Activated naive CD8-positive, alpha-beta T cell treated with anti-CD3 and anti-CD28 coated beads, Interleukin-2, amount 10 ng/mL, durations not matched to agents 7 days and 5 days (primary cell): ENCODE data around the gene PPM1B. TPM values are rescaled to one million over a fixed set of nuclear protein-coding genes. Genes with fewer than 3 reads are reported as not detected.
"Not testable (repeated sequence)": the region's sequence is repeated elsewhere in the genome, so short reads cannot be mapped to it uniquely, and the experiment has no call there.

ENCODE experiments used
- ATAC-seq: fragments of 150-1000 bp; cut with Tn5 transposase; one replicate; pipeline ENCODE4 v1.10.0; 2021; ENCODE audit warnings: low read depth, moderate library complexity
- POLR2A ChIA-PET: fragments of 350-600 bp; sonication (Branson Sonifier 250); formaldehyde crosslinking; loops from one replicate; lab custom pipeline; 2021; ENCODE audit warnings: antibody characterized with exemption; lab: Charles Lee
- DNase-seq: peaks from one replicate; pipeline ENCODE4 v3.0.0; 2021
- H3K27ac Mint-ChIP-seq: one replicate; pipeline ENCODE4 v1.8.0; 2022; ENCODE audit warnings: mild to moderate bottlenecking, mixed read lengths
- H3K27me3 Mint-ChIP-seq: one replicate; pipeline ENCODE4 v1.8.0; 2022; ENCODE audit warnings: mild to moderate bottlenecking, moderate library complexity, mixed read lengths
- H3K36me3 Mint-ChIP-seq: one replicate; pipeline ENCODE4 v1.8.0; 2021; ENCODE audit warnings: mild to moderate bottlenecking, mixed read lengths
- H3K4me1 Mint-ChIP-seq: one replicate; pipeline ENCODE4 v1.8.0; 2021; ENCODE audit warnings: mixed read lengths
- H3K4me3 Mint-ChIP-seq: one replicate; pipeline ENCODE4 v1.8.0; 2022; ENCODE audit warnings: mild to moderate bottlenecking, moderate library complexity, mixed read lengths
- H3K9me3 Mint-ChIP-seq: one replicate; pipeline ENCODE4 v1.8.0; 2021; ENCODE audit warnings: mixed read lengths
- total RNA-seq, 2 experiments: library from RNA; stranded (reverse); gene quantifications; one replicate each; pipeline ENCODE4 v1.2.3, GENCODE V29; 2021

Gene PPM1B
- total RNA-seq, 2 experiments from 2014 or later, result 59.3 to 60.4 TPM

DNA sequence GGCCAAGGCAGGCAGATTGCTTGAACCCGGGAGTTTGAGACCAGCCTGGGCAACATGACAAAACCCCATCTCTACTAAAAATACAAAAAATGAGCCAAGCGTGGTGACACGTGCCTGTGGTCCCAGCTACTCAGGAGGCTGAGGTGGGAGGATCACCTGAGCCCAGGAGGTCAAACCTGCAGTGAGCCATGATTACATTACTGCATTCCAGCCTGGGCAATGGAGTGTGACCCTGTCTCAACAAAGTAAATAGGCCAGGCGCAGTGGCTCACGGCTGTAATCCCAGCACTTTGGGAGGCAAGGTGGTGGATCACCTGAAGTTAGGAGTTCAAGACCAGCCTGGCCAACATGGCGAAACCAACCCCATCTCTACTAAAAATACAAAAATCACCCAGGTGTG lies 80.6 kb downstream of the PPM1B start:
- H3K36me3 Mint-ChIP-seq, POLR2A ChIA-PET, DNase-seq, H3K9me3 Mint-ChIP-seq, H3K4me1 Mint-ChIP-seq, H3K4me3 Mint-ChIP-seq, H3K27me3 Mint-ChIP-seq, H3K27ac Mint-ChIP-seq, ATAC-seq: not testable (repeated sequence)

DNA sequence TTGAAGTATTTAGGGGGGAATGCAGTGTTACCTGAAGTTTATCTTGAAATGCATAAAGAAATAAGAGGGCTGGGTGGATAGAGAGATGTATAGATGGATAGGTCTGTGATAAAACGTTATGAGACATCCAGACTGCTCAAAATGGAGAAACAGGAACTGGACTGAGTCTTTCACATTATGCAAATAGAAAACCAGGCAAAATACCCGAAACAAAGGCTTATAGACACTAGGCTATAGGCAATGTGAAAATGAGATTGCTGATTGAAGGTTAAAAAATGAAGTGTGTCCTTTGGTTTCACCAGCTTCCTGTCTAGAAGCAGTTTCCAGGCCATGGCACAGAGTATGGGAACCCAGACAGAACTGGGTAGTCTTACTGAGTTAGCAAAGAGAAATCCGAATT lies 81.7 kb downstream of the PPM1B start:
- H3K4me3 Mint-ChIP-seq, result no peak overlapping the region
- H3K36me3 Mint-ChIP-seq, result peaks cover 1% of the 10 kb centered on the region
- peaks cover 4% of the 10 kb centered on the region for H3K27me3 Mint-ChIP-seq
- ATAC-seq, result no peak
- H3K27ac Mint-ChIP-seq, result no peak overlapping the region
- peaks cover 7% of the 10 kb centered on the region for H3K9me3 Mint-ChIP-seq
- POLR2A ChIA-PET, result no interaction called here
- no peak for DNase-seq
- peaks cover 1% of the 10 kb centered on the region for H3K4me1 Mint-ChIP-seq

GRCh38 chr2:44254023-44254422 lies 85.3 kb downstream of the PPM1B start:
- ATAC-seq (no peak), DNase-seq (no peak)
- peaks cover 1% of the 10 kb centered on the region for H3K36me3 Mint-ChIP-seq
- H3K9me3 Mint-ChIP-seq, result peaks cover 7% of the 10 kb centered on the region
- peaks cover 6% of the 10 kb centered on the region for H3K27me3 Mint-ChIP-seq
- POLR2A ChIA-PET, result no interaction called here
- no peaks in the 10 kb centered on the region for H3K4me1 Mint-ChIP-seq
- H3K4me3 Mint-ChIP-seq, result no peak overlapping the region
- no peak overlapping the region for H3K27ac Mint-ChIP-seq

DNA sequence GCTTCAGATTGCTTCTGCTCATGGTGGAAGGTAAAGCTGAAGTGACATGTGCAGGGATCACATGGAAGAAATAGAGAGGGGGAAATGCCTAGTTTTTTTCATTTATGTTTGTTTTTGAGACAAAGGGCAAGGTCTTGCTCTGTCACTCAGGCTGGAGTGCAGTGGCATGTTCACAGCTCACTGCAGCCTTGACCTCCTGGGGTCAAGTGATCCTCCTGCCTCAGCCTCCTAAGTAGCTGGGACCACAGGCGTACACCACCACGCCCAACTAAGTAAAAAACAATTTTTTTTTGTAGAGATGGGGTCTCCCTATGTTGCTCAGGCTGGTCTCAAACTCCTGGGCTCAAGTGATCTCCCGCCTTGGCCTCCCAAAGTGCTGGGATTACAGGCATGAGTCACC lies 87.0 kb downstream of the PPM1B start:
- not testable (repeated sequence) for H3K4me3 Mint-ChIP-seq, H3K9me3 Mint-ChIP-seq, H3K27me3 Mint-ChIP-seq, ATAC-seq, H3K4me1 Mint-ChIP-seq, DNase-seq, H3K36me3 Mint-ChIP-seq, H3K27ac Mint-ChIP-seq
- POLR2A ChIA-PET, result interaction anchor here (0.5 to 0.6 kb wide), 2 partner anchors 62 to 84 kb away, joined by 3 to 5 read pairs; no protein-coding TSS in a partner anchor

DNA sequence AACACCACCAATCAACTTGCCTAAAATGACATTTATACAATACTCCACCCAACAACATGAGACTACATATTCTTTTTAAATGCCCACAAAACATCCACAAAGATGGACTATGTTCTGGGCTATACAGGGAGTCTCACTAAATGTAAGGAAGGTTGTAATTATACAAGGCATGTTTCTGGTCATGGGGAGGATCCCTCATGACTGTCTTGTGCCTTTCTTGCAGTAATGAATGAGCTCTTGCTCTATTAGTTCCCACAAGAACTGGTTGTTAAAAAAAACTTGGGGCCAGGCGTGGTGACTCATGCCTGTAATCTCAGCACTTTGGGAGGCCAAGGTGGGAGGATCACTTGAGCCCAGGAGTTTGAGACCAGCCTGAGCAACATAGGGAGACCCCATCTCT lies 89.1 kb downstream of the PPM1B start:
- H3K27ac Mint-ChIP-seq, H3K27me3 Mint-ChIP-seq, ATAC-seq, H3K36me3 Mint-ChIP-seq, DNase-seq, POLR2A ChIA-PET, H3K4me3 Mint-ChIP-seq, H3K9me3 Mint-ChIP-seq, H3K4me1 Mint-ChIP-seq: not testable (repeated sequence)

- DNase-seq (no peak), ATAC-seq (no peak)
- Mint-ChIP-seq H3K4me3 (no peak overlapping the region), H3K27me3 (peaks cover 7% of the 10 kb centered on the region), H3K36me3 (no peaks in the 10 kb centered on the region), H3K27ac (no peak overlapping the region), H3K9me3 (no peaks in the 10 kb centered on the region), H3K4me1 (no peaks in the 10 kb centered on the region)
- POLR2A ChIA-PET, result no interaction called here
Observed at GRCh38 chr2:44267269-44267795, 98.7 kb downstream of the PPM1B start.

GRCh38 chr2:44267796-44268648 lies 99.3 kb downstream of the PPM1B start:
- DNase-seq, result no peak
- Mint-ChIP-seq H3K27me3 (peaks cover 7% of the 10 kb centered on the region), H3K9me3 (no peaks in the 10 kb centered on the region), H3K36me3 (no peaks in the 10 kb centered on the region), H3K4me1 (no peaks in the 10 kb centered on the region), H3K27ac (no peak overlapping the region), H3K4me3 (no peak overlapping the region)
- POLR2A ChIA-PET, result no interaction called here
- ATAC-seq, result no peak

DNA sequence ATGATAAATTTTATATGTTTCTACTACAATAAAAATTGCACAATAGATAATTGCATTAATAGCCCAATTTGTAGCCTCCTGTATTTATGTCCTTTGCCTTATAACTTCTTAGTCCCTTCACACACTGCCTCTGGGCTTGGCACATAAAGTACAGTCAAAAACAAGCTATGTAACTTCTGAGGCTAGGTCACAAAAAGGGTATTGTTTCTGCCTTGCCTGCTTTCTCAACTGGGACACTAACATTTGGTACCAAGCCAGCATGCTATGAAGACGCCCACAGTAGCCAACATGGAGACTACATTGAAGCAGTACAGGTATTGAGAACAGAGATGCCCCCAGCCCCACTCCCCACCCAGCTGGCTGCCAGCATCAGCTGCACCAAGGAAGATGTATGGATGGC lies 101.2 kb downstream of the PPM1B start:
- H3K4me1 Mint-ChIP-seq, result no peaks in the 10 kb centered on the region
- DNase-seq, result no peak
- no peak overlapping the region for H3K27ac Mint-ChIP-seq
- peaks cover 7% of the 10 kb centered on the region for H3K27me3 Mint-ChIP-seq
- no peak for ATAC-seq
- H3K4me3 Mint-ChIP-seq, result no peak overlapping the region
- no peaks in the 10 kb centered on the region for H3K36me3 Mint-ChIP-seq
- POLR2A ChIA-PET, result no interaction called here
- H3K9me3 Mint-ChIP-seq, result no peaks in the 10 kb centered on the region

DNA sequence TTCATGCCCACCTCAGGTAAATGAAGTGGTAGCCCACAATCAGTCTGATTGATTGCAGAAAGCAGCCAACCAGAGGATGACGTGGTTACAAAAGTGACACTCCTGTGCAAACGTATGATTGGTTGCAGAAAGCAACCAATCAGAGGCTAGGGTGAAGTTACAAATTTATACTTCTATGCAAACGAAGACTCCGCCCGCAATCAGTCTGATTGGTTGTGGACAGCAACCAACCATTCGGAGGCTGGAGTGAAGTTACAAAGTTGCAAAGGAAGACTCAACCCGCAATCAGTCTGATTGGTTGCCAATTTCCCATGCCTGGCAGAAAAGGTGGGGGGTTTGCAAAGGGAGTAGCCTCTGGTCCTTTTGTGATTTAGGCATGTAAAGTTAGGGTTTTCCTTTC lies 102.6 kb downstream of the PPM1B start:
- no peaks in the 10 kb centered on the region for H3K36me3 Mint-ChIP-seq
- H3K9me3 Mint-ChIP-seq, result no peaks in the 10 kb centered on the region
- no peak for DNase-seq
- POLR2A ChIA-PET, result no interaction called here
- H3K4me1 Mint-ChIP-seq, result no peaks in the 10 kb centered on the region
- ATAC-seq, result no peak
- peaks cover 1% of the 10 kb centered on the region for H3K27me3 Mint-ChIP-seq
- H3K4me3 Mint-ChIP-seq, result no peak overlapping the region
- H3K27ac Mint-ChIP-seq, result no peak overlapping the region

DNA sequence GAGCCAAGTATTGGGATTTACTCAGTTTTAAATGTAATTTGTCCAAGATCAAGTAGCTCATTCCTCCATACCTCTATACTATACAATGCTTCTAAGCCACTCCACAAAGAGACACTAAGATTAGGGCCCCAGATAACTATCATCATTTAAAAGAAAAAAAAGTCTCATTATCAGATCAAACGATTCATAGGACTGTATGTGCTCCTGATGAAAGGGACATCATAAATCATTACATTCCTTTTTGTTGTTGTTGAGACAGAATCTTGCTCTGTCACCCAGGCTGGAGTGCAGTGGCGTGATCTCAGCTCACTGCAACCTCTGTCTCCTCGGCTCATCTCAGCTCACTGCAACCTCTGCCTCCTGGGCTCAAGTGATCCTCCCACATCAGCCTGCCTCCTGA lies 104.4 kb downstream of the PPM1B start:
- no peaks in the 10 kb centered on the region for H3K36me3 Mint-ChIP-seq
- POLR2A ChIA-PET, result interaction anchor here (0.6 kb wide), 1 partner anchor 26 kb away, joined by 3 read pairs; no protein-coding TSS in a partner anchor
- no peaks in the 10 kb centered on the region for H3K9me3 Mint-ChIP-seq
- no peak for DNase-seq
- H3K4me1 Mint-ChIP-seq, result no peaks in the 10 kb centered on the region
- peaks cover 1% of the 10 kb centered on the region for H3K27me3 Mint-ChIP-seq
- no peak overlapping the region for H3K4me3 Mint-ChIP-seq
- H3K27ac Mint-ChIP-seq, result no peak overlapping the region
- no peak for ATAC-seq

DNA sequence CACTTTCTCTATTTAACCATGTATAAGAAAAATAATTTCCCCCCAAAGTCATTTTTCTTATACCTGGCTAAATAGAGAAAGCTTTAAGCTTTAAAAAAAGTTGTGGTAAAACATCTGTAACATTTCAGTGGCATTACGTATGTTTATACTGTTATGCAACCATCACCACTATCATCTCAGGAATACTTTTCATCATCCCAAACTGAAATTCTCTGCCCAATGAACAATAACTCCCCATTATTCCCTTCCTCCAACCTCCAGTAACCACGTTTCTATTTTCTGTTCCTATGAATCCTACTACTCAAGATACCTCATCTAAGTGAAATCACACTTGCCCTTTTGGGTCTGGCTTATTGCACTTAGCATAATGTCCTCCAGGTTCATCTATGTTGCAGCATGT lies 104.9 kb downstream of the PPM1B start:
- H3K4me1 Mint-ChIP-seq, result no peaks in the 10 kb centered on the region
- ATAC-seq (no peak), DNase-seq (no peak)
- no peaks in the 10 kb centered on the region for H3K36me3 Mint-ChIP-seq
- no peak overlapping the region for H3K4me3 Mint-ChIP-seq
- H3K9me3 Mint-ChIP-seq, result no peaks in the 10 kb centered on the region
- H3K27me3 Mint-ChIP-seq, result peaks cover 1% of the 10 kb centered on the region
- no peak overlapping the region for H3K27ac Mint-ChIP-seq
- POLR2A ChIA-PET, result interaction anchor here (0.6 kb wide), 1 partner anchor 25 kb away, joined by 3 read pairs; no protein-coding TSS in a partner anchor

- DNase-seq (no peak), ATAC-seq (no peak)
- Mint-ChIP-seq H3K36me3 (no peaks in the 10 kb centered on the region), H3K4me3 (no peak overlapping the region), H3K27ac (no peak overlapping the region), H3K4me1 (no peaks in the 10 kb centered on the region), H3K9me3 (no peaks in the 10 kb centered on the region), H3K27me3 (peaks cover 3% of the 10 kb centered on the region)
- POLR2A ChIA-PET, result no interaction called here
Observed at GRCh38 chr2:44275927-44276303, 107.2 kb downstream of the PPM1B start.

DNA sequence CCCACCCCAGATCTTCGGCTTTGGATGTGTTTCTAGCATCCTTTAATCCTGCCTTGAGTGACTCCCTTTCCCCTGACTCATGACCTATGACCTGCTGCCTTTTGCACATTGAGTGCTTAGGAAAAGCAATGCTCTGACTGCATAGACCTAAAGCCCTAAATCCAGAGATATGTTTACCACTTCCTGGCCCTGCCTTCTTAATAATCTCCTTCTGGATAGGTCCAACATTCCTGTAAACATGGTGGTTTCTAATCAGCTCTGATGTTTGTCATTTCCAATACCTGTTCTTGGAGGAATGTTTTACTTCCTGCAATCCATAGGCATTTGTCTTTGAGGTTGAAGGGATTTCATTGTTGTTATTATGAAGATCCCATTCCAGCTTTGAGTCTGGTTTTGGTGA lies 108.9 kb downstream of the PPM1B start:
- Mint-ChIP-seq H3K36me3 (no peaks in the 10 kb centered on the region), H3K4me1 (no peaks in the 10 kb centered on the region), H3K4me3 (no peak overlapping the region), H3K27ac (no peak overlapping the region), H3K27me3 (peaks cover 9% of the 10 kb centered on the region), H3K9me3 (no peaks in the 10 kb centered on the region)
- ATAC-seq (no peak), DNase-seq (no peak)
- POLR2A ChIA-PET, result no interaction called here

DNA sequence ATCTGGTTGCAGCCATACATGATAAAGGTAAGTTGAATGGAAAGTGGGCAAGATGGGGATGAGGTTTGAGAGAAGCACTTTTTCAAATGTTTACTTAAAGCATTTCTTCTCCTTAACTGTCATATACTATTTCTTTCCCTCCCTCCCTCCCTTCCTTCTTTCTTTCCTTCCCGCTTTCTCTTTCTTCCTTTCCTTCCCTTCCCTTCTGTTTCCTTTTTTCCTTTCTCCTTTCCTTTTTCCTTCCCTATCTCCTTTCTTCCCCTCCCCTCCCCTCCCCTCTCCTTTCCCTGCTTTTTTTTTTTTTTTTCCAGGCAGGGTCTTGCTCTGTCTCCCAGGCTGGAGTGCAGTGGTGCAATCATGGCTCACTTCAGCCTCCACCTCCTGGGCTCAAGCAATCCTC lies 112.2 kb downstream of the PPM1B start:
- no peaks in the 10 kb centered on the region for H3K9me3 Mint-ChIP-seq
- H3K27me3 Mint-ChIP-seq, result peaks cover 13% of the 10 kb centered on the region
- no peak overlapping the region for H3K4me3 Mint-ChIP-seq
- ATAC-seq (no peak), DNase-seq (no peak)
- no peak overlapping the region for H3K27ac Mint-ChIP-seq
- H3K4me1 Mint-ChIP-seq, result no peaks in the 10 kb centered on the region
- POLR2A ChIA-PET, result no interaction called here
- H3K36me3 Mint-ChIP-seq, result no peaks in the 10 kb centered on the region
